ENCODE data around the gene NAIF1.

- TF ChIP-seq EP300 (IDR thresholded peaks at IDR 0.05) (no peak), CTCF (IDR thresholded peaks at IDR 0.05) (no peak)
Observed at GRCh38 chr9:128054087-128054486, 13.0 kb downstream of the NAIF1 start.
